ENCODE data around the gene PLS3. TPM values are rescaled to one million over a fixed set of nuclear protein-coding genes. Genes with fewer than 3 reads are reported as not detected.

PLS3 gene
- total and polyA plus RNA-seq, 2 of the 13 experiments (the other 11 are each of a cell fraction or from before 2014, with no cell fraction given), result 55.7 to 99.9 TPM

- TF ChIP-seq, protein P1, sequence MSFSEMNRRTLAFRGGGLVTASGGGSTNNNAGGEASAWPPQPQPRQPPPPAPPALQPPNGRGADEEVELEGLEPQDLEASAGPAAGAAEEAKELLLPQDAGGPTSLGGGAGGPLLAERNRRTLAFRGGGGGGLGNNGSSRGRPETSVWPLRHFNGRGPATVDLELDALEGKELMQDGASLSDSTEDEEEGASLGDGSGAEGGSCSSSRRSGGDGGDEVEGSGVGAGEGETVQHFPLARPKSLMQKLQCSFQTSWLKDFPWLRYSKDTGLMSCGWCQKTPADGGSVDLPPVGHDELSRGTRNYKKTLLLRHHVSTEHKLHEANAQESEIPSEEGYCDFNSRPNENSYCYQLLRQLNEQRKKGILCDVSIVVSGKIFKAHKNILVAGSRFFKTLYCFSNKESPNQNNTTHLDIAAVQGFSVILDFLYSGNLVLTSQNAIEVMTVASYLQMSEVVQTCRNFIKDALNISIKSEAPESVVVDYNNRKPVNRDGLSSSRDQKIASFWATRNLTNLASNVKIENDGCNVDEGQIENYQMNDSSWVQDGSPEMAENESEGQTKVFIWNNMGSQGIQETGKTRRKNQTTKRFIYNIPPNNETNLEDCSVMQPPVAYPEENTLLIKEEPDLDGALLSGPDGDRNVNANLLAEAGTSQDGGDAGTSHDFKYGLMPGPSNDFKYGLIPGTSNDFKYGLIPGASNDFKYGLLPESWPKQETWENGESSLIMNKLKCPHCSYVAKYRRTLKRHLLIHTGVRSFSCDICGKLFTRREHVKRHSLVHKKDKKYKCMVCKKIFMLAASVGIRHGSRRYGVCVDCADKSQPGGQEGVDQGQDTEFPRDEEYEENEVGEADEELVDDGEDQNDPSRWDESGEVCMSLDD (CRISPR knock-in tag; IDR thresholded peaks at IDR 0.05; ENCODE audit: borderline replicate concordance), result no peak
- no peak for TF ChIP-seq NPAS2 (CRISPR knock-in tag; IDR thresholded peaks at IDR 0.05; ENCODE audit: borderline replicate concordance)
- no peak; the same call in 1 of the 2 replicates for TF ChIP-seq HDAC1 (CRISPR knock-in tag; IDR thresholded peaks at IDR 0.05)
- no peak for TF ChIP-seq ZNF724P (CRISPR knock-in tag; IDR thresholded peaks at IDR 0.05; ENCODE audit: borderline replicate concordance)
- no peak for TF ChIP-seq HINFP (CRISPR knock-in tag; IDR thresholded peaks at IDR 0.05; ENCODE audit: low read depth)
- no peak for TF ChIP-seq MBD4 (IDR thresholded peaks at IDR 0.05; ENCODE audit: borderline replicate concordance, low read length)
- TF ChIP-seq, protein P2, sequence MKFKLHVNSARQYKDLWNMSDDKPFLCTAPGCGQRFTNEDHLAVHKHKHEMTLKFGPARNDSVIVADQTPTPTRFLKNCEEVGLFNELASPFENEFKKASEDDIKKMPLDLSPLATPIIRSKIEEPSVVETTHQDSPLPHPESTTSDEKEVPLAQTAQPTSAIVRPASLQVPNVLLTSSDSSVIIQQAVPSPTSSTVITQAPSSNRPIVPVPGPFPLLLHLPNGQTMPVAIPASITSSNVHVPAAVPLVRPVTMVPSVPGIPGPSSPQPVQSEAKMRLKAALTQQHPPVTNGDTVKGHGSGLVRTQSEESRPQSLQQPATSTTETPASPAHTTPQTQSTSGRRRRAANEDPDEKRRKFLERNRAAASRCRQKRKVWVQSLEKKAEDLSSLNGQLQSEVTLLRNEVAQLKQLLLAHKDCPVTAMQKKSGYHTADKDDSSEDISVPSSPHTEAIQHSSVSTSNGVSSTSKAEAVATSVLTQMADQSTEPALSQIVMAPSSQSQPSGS (CRISPR knock-in tag; IDR thresholded peaks at IDR 0.05), result no peak
- TF ChIP-seq RCOR2 (CRISPR knock-in tag; IDR thresholded peaks at IDR 0.05), result no peak
- TF ChIP-seq ATAD3A (CRISPR knock-in tag; IDR thresholded peaks at IDR 0.05), result no peak
- TF ChIP-seq ZNF597 (CRISPR knock-in tag; IDR thresholded peaks at IDR 0.05), result no peak
- TF ChIP-seq NR3C1 (CRISPR knock-in tag; IDR thresholded peaks at IDR 0.05), result no peak
- TF ChIP-seq ZBTB3 (CRISPR knock-in tag; IDR thresholded peaks at IDR 0.05; ENCODE audit: borderline replicate concordance, low read depth), result no peak
- no peak for TF ChIP-seq HMGA1 (CRISPR knock-in tag; conservative IDR thresholded peaks at IDR 0.05)
- TF ChIP-seq ZNF263 (CRISPR knock-in tag; IDR thresholded peaks at IDR 0.05), result 0 out of 2 replicates have a peak, but pooled peaks have one; percentile 14
- TF ChIP-seq, protein P3, sequence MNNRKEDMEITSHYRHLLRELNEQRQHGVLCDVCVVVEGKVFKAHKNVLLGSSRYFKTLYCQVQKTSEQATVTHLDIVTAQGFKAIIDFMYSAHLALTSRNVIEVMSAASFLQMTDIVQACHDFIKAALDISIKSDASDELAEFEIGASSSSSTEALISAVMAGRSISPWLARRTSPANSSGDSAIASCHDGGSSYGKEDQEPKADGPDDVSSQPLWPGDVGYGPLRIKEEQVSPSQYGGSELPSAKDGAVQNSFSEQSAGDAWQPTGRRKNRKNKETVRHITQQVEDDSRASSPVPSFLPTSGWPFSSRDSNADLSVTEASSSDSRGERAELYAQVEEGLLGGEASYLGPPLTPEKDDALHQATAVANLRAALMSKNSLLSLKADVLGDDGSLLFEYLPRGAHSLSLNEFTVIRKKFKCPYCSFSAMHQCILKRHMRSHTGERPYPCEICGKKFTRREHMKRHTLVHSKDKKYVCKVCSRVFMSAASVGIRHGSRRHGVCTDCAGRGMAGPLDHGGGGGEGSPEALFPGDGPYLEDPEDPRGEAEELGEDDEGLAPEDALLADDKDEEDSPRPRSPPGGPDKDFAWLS (CRISPR knock-in tag; IDR thresholded peaks at IDR 0.05; ENCODE audit: borderline replicate concordance), result no peak
- no peak for TF ChIP-seq U2AF2 (IDR thresholded peaks at IDR 0.05; ENCODE audit: low read depth, low read length)
- TF ChIP-seq FLYWCH1 (CRISPR knock-in tag; IDR thresholded peaks at IDR 0.05), result no peak
- TF ChIP-seq FOXM1 (CRISPR knock-in tag; IDR thresholded peaks at IDR 0.05), result no peak
- no peak for TF ChIP-seq MEIS1 (CRISPR knock-in tag; IDR thresholded peaks at IDR 0.05; ENCODE audit: borderline replicate concordance)
- no peak for TF ChIP-seq MIXL1 (CRISPR knock-in tag; IDR thresholded peaks at IDR 0.05)
- TF ChIP-seq ZNF225 (CRISPR knock-in tag; IDR thresholded peaks at IDR 0.05), result no peak
- TF ChIP-seq PAX8 (CRISPR knock-in tag; IDR thresholded peaks at IDR 0.05; ENCODE audit: borderline replicate concordance), result no peak
Observed at GRCh38 chrX:115561605-115562479, 868 bp downstream of the PLS3 start (continued).
